ENCODE measurements around the gene WNT8B.
A peak's percentile ranks its signal among the peaks of the same experiment; 100 is the strongest.

DNA sequence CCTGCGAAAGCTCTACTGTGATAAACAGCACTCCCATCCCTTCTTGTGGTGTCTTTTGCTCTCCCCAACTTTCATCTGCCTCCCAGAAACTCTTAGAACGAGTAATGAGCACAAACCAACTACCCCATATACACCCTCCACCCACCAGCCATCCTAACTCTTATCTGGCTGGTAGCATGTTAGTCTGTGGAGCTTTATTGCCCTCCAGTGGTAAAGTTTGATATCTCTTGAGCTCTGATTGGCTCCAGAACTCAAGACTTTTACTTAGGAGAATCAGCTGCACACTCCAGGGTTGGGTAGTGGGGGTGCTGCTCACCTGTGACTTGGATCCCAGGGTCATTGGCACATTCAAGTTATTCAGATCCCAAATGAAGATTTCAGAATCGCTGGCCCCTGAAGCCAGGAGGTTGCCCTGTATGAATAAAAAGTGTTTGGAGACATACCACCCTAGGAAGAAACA is 45.9 kb downstream of the WNT8B start:
- TF ChIP-seq SUZ12 (IDR thresholded peaks at IDR 0.05; ENCODE audit: unreplicated experiment), result no peak
- TF ChIP-seq, protein P1, sequence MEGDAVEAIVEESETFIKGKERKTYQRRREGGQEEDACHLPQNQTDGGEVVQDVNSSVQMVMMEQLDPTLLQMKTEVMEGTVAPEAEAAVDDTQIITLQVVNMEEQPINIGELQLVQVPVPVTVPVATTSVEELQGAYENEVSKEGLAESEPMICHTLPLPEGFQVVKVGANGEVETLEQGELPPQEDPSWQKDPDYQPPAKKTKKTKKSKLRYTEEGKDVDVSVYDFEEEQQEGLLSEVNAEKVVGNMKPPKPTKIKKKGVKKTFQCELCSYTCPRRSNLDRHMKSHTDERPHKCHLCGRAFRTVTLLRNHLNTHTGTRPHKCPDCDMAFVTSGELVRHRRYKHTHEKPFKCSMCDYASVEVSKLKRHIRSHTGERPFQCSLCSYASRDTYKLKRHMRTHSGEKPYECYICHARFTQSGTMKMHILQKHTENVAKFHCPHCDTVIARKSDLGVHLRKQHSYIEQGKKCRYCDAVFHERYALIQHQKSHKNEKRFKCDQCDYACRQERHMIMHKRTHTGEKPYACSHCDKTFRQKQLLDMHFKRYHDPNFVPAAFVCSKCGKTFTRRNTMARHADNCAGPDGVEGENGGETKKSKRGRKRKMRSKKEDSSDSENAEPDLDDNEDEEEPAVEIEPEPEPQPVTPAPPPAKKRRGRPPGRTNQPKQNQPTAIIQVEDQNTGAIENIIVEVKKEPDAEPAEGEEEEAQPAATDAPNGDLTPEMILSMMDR (IDR thresholded peaks at IDR 0.05 in 2 of 3, conservative IDR thresholded peaks at IDR 0.05 in 1 of 3; ENCODE audit: control insufficient read depth in 2 of 3, extremely low read depth in 1 of 3, insufficient read depth in 1 of 3, low read depth in 3 of 3, low read length in 3 of 3), result peak; percentile 34 to 64 (median 51)
- TF ChIP-seq ZZZ3 (IDR thresholded peaks at IDR 0.05; ENCODE audit: control insufficient read depth, insufficient read length, low read depth), result no peak

All from GM12878 (cell line).